ENCODE results near the gene EMSY.

DNA sequence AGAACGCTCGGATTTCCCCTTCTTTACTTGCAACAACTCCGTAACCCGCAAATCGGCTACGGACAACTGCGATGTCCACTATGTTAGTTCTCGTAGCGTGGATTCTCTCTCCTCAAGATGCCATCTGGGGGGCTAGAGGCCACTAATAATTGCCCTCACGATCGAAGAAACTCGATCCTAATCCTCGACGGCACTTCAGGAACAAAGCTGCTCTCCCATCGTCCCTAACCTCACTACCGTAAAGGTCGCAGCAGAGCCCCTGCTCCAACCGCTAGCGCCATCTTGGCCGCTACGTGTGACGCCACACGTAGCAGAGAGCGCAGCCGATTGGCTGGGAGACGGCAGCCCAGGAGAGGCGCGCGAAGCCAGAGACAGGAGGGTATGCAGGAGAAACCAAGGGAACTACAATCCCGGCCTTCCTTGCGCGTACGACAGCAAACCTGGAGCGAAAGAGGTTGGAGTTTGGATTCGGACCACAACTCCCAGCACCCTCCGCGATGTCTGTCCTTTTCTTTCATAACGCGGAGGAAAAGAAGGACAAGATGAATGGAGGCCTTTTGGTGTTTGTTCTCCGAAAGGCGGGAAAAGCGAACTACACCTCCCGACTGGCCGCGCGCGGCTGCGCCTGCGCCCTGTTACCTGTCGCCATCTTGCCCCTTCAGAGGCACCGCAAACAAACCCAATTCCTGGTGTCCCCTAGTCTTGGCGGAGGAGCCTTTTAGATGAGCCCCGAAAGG, at the start of gene EMSY:
- TF ChIP-seq HNRNPLL (IDR thresholded peaks at IDR 0.05; ENCODE audit: low read depth, low read length, poor library complexity, severe bottlenecking), result peak; percentile 97
- TF ChIP-seq NFYB (IDR thresholded peaks at IDR 0.05; ENCODE audit: extremely low read depth, insufficient read length), result peak; percentile 26
- TF ChIP-seq EP300 (IDR thresholded peaks at IDR 0.05; ENCODE audit: low read length), result peak; percentile 30; the same call in 1 of the 2 replicates
- TF ChIP-seq RAD21 (CRISPR knock-in tag; conservative IDR thresholded peaks at IDR 0.05 in 1 of 2, IDR thresholded peaks at IDR 0.05 in 1 of 2), result no peak
- no peak for TF ChIP-seq FOXA1 (IDR thresholded peaks at IDR 0.05; ENCODE audit: borderline replicate concordance)
- TF ChIP-seq, protein P1, sequence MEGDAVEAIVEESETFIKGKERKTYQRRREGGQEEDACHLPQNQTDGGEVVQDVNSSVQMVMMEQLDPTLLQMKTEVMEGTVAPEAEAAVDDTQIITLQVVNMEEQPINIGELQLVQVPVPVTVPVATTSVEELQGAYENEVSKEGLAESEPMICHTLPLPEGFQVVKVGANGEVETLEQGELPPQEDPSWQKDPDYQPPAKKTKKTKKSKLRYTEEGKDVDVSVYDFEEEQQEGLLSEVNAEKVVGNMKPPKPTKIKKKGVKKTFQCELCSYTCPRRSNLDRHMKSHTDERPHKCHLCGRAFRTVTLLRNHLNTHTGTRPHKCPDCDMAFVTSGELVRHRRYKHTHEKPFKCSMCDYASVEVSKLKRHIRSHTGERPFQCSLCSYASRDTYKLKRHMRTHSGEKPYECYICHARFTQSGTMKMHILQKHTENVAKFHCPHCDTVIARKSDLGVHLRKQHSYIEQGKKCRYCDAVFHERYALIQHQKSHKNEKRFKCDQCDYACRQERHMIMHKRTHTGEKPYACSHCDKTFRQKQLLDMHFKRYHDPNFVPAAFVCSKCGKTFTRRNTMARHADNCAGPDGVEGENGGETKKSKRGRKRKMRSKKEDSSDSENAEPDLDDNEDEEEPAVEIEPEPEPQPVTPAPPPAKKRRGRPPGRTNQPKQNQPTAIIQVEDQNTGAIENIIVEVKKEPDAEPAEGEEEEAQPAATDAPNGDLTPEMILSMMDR (IDR thresholded peaks at IDR 0.05 in 2 of 3, conservative IDR thresholded peaks at IDR 0.05 in 1 of 3; ENCODE audit: insufficient read depth in 2 of 3, low read depth in 1 of 3, low read length in 3 of 3), result no peak
- TF ChIP-seq CBX3 (IDR thresholded peaks at IDR 0.05; ENCODE audit: borderline replicate concordance in 1 of 2, low read length in 2 of 2), result no peak
- TF ChIP-seq NRF1 (conservative IDR thresholded peaks at IDR 0.05 in 1 of 2, IDR thresholded peaks at IDR 0.05 in 1 of 2), result peak; percentile 97 to 98
- no peak for TF ChIP-seq ZNF12 (CRISPR knock-in tag; IDR thresholded peaks at IDR 0.05)
- TF ChIP-seq ZNF23 (CRISPR knock-in tag; IDR thresholded peaks at IDR 0.05), result no peak
- no peak for TF ChIP-seq ZNF217 (CRISPR knock-in tag; IDR thresholded peaks at IDR 0.05)
- TF ChIP-seq HMG20B (CRISPR knock-in tag; IDR thresholded peaks at IDR 0.05), result no peak

Data from K562 (cell line).